GM21825 (cell line): ENCODE results near the gene ALPI.

Experiments used
- ATAC-seq: cut with Tn5 transposase; IDR thresholded peaks from one replicate; pipeline ENCODE4 v1.9.1; 2021; ENCODE audit warnings: mild to moderate bottlenecking, moderate library complexity; ENCODE audit not compliant: unreplicated experiment

Gene ALPI

GRCh38 chr2:232494542-232494941, 38.6 kb downstream of the ALPI start:
- ATAC-seq, result no peak

DNA sequence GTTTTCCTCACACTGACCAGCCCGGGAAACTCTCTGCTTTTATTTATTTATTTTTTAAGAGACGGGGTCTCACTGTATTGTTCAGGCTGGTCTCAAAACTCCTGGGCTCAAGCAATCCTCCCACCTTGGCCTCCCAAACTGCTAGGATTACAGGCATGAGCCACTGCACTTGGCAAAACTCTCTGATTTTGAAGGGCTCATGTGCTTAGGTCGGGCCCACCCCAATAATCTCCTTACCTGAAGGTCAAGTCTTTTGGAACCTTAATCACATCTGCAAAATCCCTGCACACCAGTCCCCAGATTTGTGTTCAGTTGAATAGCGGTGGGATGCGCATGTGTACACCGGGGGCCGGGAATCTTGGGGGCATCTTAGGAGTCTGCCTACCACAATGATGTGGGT, 39.3 kb downstream of the ALPI start:
- no peak for ATAC-seq

- no peak for ATAC-seq
Measured at GRCh38 chr2:232496501-232497270, 40.7 kb downstream of the ALPI start.

GRCh38 chr2:232497348-232497747, 41.4 kb downstream of the ALPI start:
- ATAC-seq, result no peak

GRCh38 chr2:232498452-232498851, 42.5 kb downstream of the ALPI start:
- no peak for ATAC-seq

GRCh38 chr2:232501331-232501771, 45.4 kb downstream of the ALPI start:
- no peak for ATAC-seq

DNA sequence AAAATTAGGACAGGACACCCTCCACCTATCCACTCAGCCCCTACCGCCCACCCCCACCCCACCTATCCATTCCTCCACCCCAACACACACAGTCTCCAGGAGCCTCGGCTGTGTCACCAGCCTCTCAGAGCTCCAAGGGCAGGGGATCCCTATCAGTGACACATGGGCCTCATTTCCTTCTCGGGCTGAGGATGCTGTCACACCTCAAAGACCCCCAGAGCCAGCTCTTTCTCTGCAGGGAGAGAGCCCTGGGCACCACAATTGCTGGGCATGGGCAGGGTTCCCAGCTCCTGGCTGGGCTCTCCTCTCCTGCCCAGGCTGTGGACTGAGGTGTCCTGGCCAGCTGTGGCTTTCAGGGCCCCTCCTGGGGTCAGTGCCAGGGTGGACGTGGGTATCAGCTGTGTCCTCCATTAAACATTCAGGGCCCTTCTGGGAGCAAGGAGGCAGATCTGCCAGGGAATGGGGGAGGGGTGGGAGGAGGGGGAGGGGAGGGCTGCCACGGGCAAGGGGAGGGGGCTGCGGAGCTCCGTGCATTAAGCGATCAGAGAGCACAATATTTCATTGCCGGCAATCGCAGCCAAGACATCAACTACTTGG, 45.9 kb downstream of the ALPI start:
- no peak for ATAC-seq

DNA sequence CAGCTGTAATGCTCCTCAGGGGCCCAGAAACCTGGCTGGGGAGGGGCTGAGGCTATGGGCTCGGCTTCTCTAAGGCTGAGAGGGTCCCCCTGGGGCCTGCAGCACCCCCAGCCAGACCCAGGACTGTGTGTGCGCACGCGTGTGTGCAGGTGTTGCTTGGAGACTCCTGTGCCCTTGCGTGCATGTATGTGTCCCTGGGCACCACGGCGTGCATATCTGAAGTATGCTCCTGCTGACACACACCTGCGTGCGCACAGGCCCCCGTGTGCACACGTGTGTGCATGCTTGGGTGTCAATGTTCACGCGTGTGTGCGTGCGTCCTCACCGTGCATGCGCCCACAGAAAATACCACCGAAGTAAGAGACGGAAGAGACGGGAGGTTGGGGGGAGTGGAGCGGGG, 46.6 kb downstream of the ALPI start:
- no peak for ATAC-seq

- no peak for ATAC-seq
Measured at GRCh38 chr2:232502911-232503808, 47.2 kb downstream of the ALPI start.

DNA sequence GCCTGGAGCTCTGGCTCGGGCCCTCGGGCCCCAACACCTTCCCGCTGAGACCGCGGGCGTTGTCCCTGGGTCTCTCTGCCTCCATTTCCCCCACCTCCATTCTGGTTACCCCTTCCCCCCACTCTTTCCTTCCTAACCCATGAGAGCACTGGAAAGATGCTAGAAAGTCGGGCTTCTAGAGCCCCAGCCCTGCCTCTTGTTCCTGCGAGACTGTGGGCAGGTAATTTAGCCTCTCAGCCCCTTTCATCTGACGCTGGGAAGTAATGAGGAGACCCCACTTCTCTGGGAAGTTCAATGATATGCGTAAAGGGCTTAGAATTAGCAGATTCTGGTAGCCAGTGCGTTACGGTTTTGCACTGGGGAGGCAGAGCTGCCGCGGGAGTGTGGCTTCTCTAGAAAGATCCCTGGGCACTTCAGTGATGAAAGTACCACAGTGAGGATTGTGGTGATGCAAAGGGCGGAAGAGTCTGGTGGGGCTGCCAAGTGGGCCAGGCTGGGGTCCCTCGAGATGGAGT, 47.9 kb downstream of the ALPI start:
- no peak for ATAC-seq

DNA sequence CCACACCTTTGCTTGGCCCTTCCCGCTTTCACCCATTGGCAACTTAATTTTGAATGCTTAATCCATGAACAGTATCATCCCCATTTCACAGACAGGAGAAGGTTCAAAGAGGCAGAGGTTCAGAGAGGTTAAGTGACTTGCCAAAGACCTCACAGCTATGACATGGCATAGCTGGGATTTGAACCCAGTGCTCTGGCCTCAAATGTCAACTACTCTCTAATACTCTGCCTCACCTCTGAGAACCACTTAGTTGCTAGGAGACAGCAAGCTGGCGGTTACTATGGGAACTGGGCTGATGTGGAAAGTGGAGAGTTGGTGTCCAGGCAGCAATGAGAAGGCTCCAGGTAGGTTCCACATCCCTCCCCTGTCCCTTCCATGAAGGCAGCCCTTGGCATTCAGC, 48.5 kb downstream of the ALPI start:
- no peak for ATAC-seq

DNA sequence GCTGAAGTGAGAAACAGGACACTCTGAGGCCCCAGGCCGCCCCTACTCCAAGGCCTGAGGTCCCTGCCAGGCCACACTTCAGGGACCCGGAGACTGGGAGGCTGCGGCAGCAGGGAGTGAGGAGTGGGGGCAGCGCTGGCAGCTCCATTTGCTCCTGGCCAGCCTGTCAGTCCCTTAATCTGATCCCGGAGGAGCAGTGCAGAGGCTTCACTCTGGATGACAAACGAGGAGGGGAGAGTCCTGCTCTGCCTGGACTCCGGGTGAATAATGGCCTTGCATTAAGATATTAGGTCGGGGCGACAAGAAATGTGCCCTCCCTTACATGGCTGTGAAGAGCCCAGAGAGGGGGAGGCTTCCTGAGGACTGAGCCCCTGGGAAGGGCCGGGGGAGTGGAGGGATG, 49.9 kb downstream of the ALPI start:
- ATAC-seq, result no peak

GRCh38 chr2:232506709-232507108, 50.8 kb downstream of the ALPI start:
- ATAC-seq, result no peak

DNA sequence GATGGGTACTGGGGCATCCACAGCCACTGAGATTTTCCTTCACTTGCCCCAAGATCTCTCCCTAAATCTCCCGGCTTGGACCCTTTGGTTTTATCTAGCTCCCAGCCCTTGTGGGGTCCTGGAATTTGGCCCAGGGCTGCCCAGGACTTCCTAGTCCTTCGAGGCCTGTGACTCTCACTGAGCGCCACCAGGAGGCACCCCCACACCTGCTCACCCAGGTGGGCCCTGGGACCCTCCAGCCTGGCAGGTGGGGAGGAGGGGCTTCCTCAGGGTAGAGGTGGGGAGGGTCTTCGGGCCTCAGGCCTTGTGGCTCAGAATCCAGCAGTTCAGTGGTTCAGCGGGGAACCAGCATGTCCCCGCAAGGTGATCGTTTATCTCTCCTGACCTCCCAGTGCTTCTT, 52.3 kb downstream of the ALPI start:
- ATAC-seq, result no peak
